K562 (cell line): Measurements from ENCODE around the gene PPP1R12C. TPM values are rescaled to one million over a fixed set of nuclear protein-coding genes. Genes with fewer than 3 reads are reported as not detected.

Experiments
- CREB3L1 ChIP-seq: fragments of 450-650 bp; IDR thresholded peaks from 2 replicates; pipeline ENCODE4 v1.6.1; 2014; ENCODE audit warnings: low read depth, mild to moderate bottlenecking, moderate library complexity, borderline replicate concordance
- E2F1 ChIP-seq: sonication (generic); formaldehyde crosslinking; IDR thresholded peaks from 2 replicates; pipeline ENCODE4 v1.8.1; 2023; ENCODE audit warnings: mild to moderate bottlenecking, missing genetic modification reagents, moderate library complexity
- ELF4 ChIP-seq: fragments of 450-650 bp; formaldehyde crosslinking; IDR thresholded peaks from 2 replicates; pipeline ENCODE4 v1.4.0; 2022; ENCODE audit warnings: missing genetic modification characterization
- ETS2 ChIP-seq: IDR thresholded peaks from 2 replicates; pipeline ENCODE4 v1.6.1; 2016; ENCODE audit warnings: borderline replicate concordance, missing genetic modification characterization, mild to moderate bottlenecking, moderate library complexity, missing compliant biosample characterization; ENCODE audit not compliant: poor library complexity, severe bottlenecking
- FOXJ2 ChIP-seq: fragments of 200-800 bp; sonication (Bioruptor generic); IDR thresholded peaks from 2 replicates; pipeline ENCODE4 v1.6.1; 2016; ENCODE audit warnings: missing genetic modification characterization, missing compliant biosample characterization
- GMEB1 ChIP-seq: fragments of 250-450 bp; sonication (Bioruptor Pico); IDR thresholded peaks from 2 replicates; pipeline ENCODE4 v1.4.0; 2020; ENCODE audit warnings: mild to moderate bottlenecking
- HDAC6 ChIP-seq: IDR thresholded peaks from 2 replicates; pipeline ENCODE4 v1.6.1; 2012; ENCODE audit warnings: low read depth, mild to moderate bottlenecking, control low read depth, inconsistent platforms, low read length, moderate library complexity
- HOMEZ ChIP-seq: fragments of 250-450 bp; sonication (Bioruptor Pico); IDR thresholded peaks from 2 replicates; pipeline ENCODE4 v1.4.0; 2020; ENCODE audit warnings: mild to moderate bottlenecking, moderate library complexity
- MAZ ChIP-seq, 2 experiments: fragments of 450-650 bp in 1 of 2; sonication (generic) in 1 of 2; formaldehyde crosslinking; IDR thresholded peaks in 1 of 2; conservative IDR thresholded peaks in 1 of 2; 2 replicates each; pipeline versions ENCODE4 v1.4.0 to v1.5.0; 2020; ENCODE audit warnings: mild to moderate bottlenecking in 1 of 2, missing genetic modification reagents in 1 of 2
- NR4A1 ChIP-seq, 2 experiments: fragments of 250-450 bp in 1 of 2; fragments of 450-650 bp in 1 of 2; sonication (Bioruptor Pico) in 1 of 2; IDR thresholded peaks; 2 replicates each; pipeline versions ENCODE4 v1.4.0 to v1.6.1; 2016 to 2020; ENCODE audit warnings: mild to moderate bottlenecking in 2 of 2, missing compliant biosample characterization in 1 of 2, missing genetic modification characterization in 1 of 2, moderate library complexity in 1 of 2
- PML ChIP-seq: IDR thresholded peaks from 2 replicates; pipeline ENCODE4 v1.6.1; 2012; ENCODE audit warnings: low read length, inconsistent platforms
- RFX7 ChIP-seq: fragments of 250-450 bp; sonication (Bioruptor Pico); IDR thresholded peaks from 2 replicates; pipeline ENCODE4 v1.5.1; 2021; ENCODE audit warnings: mild to moderate bottlenecking
- SRF ChIP-seq, 2 experiments: fragments of 250-450, 450-650 bp in 1 of 2; sonication (Bioruptor Pico) in 1 of 2; sonication (generic) in 1 of 2; formaldehyde crosslinking; IDR thresholded peaks; 2 replicates each; pipeline versions ENCODE4 v1.5.0 to v1.5.1; 2020 to 2022; ENCODE audit warnings: mild to moderate bottlenecking in 1 of 2, missing genetic modification reagents in 1 of 2
- TCFL5 ChIP-seq: fragments of 250-450 bp; sonication (Bioruptor Pico); conservative IDR thresholded peaks from 2 replicates; pipeline ENCODE4 v1.6.1; 2021; ENCODE audit warnings: mild to moderate bottlenecking, moderate library complexity, matching md5 sums
- TRIM24 ChIP-seq, 2 experiments: fragments of 450-650 bp; IDR thresholded peaks; 2 replicates each; pipeline ENCODE4 v1.6.1; 2016
- ZBTB26 ChIP-seq: fragments of 450-650 bp; formaldehyde crosslinking; IDR thresholded peaks from 2 replicates; pipeline ENCODE4 v1.4.0; 2022; ENCODE audit warnings: missing genetic modification characterization
- ZFX ChIP-seq: sonication (generic); formaldehyde crosslinking; IDR thresholded peaks from 2 replicates; pipeline ENCODE4 v1.8.0; 2022; ENCODE audit warnings: mild to moderate bottlenecking, missing genetic modification reagents, moderate library complexity
- ZNF165 ChIP-seq: fragments of 250-450 bp; sonication (Bioruptor Pico); IDR thresholded peaks from 2 replicates; pipeline ENCODE4 v1.4.0; 2020; ENCODE audit warnings: borderline replicate concordance
- polyA plus RNA-seq, 8 experiments: library from polyadenylated mRNA; depleted of rRNA in 4 of 8; stranded (reverse) in 5 of 8; unstranded in 3 of 8; fragments of >200 nt; fragmentation: Nextera tagmentation in 2 of 8; fragmentation: Illumina TruSeq in 1 of 8; extraction: Ambion mirVana in 2 of 8; extraction: Trizol in 1 of 8; gene quantifications; 2 replicates each; pipeline versions ENCODE4 v1.2.1 to v1.2.3, GENCODE V29; 2011 to 2014; ENCODE audit warnings: inconsistent platforms in 1 of 8, missing spikeins in 1 of 8
- total RNA-seq, 7 experiments: library from RNA; depleted of rRNA in 6 of 7; stranded (reverse); fragments of >200 nt in 6 of 7; fragmentation: Illumina TruSeq in 2 of 7; extraction: Trizol in 2 of 7; gene quantifications; 2 replicates each; pipeline versions ENCODE4 v1.2.1 to v1.2.3, GENCODE V29; 2011 to 2021; ENCODE audit warnings: low replicate concordance in 1 of 7

Gene PPP1R12C
- total and polyA plus RNA-seq, 9 of the 15 experiments (the other 6 are each of a cell fraction or from before 2014, with no cell fraction given), result 1.8 to 136 (median 33.7) TPM

- TF ChIP-seq CREB3L1, result no peak
- TF ChIP-seq NR4A1 (CRISPR knock-in tag; IDR thresholded peaks at IDR 0.05), result no peak
- TF ChIP-seq NR4A1 (tag; IDR thresholded peaks at IDR 0.05), result no peak
- no peak for TF ChIP-seq RFX7 (CRISPR knock-in tag)
- TF ChIP-seq E2F1 (CRISPR knock-in tag), result no peak
- no peak for TF ChIP-seq HDAC6
- peak in 1 of 2 experiments; percentile 12; a peak in 1 of 4 replicates for TF ChIP-seq TRIM24 (IDR thresholded peaks at IDR 0.05)
- no peak for TF ChIP-seq TCFL5 (CRISPR knock-in tag)
- no peak for TF ChIP-seq FOXJ2 (tag)
- no peak for TF ChIP-seq HOMEZ (CRISPR knock-in tag)
- TF ChIP-seq ETS2 (tag), result no peak
- no peak for TF ChIP-seq PML
- TF ChIP-seq ZBTB26 (CRISPR knock-in tag), result peak; percentile 91; the same call in 1 of the 2 replicates
- no peak for TF ChIP-seq SRF (CRISPR knock-in tag; IDR thresholded peaks at IDR 0.05)
- TF ChIP-seq MAZ (CRISPR knock-in tag; conservative IDR thresholded peaks at IDR 0.05 in 1 of 2, IDR thresholded peaks at IDR 0.05 in 1 of 2), result no peak
- no peak for TF ChIP-seq GMEB1 (CRISPR knock-in tag)
- TF ChIP-seq ZFX (CRISPR knock-in tag), result no peak
- no peak for TF ChIP-seq ELF4
- TF ChIP-seq ZNF165 (CRISPR knock-in tag), result no peak
Observed at GRCh38 chr19:55067869-55068268, 49.6 kb downstream of the PPP1R12C start (continued).
